OCI-LY7 (cell line): ENCODE data around the gene ARAP3.

ENCODE experiments used
- EZH2phosphoT487 ChIP-seq: fragments of 200-600 bp; sonication (generic); IDR thresholded peaks from 2 replicates; pipeline ENCODE4 v1.6.1; 2018; ENCODE audit warnings: low read depth, borderline replicate concordance, mild to moderate bottlenecking, mixed run types, antibody characterized with exemption, low read length, moderate library complexity, mixed read lengths
- TF ChIP-seq, protein P1 (sequence below): fragments of 200-600 bp; sonication (generic); conservative IDR thresholded peaks from 2 replicates; pipeline ENCODE4 v1.5.1; 2014; ENCODE audit warnings: mild to moderate bottlenecking, antibody characterized with exemption, low read length, moderate library complexity, mixed read lengths

DNA sequence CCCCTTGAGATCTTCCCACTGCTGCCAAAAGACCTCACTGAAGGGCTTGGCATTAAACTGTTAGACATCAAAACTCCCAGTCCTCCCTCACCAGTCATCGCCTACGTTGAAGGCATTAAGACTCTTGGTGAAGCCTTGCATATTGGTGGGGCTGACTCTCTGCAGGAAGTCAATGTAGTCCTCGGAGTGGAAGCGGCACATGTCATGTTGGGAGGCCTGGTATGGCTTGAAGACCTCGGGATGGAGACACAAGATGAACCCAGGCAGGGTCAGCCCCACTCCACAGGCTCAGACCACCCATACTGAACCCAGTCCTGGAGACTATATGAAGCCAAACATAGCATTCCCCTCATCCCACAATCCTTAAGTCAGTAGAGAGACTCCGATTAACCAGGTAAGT is 47.3 kb downstream of the ARAP3 start:
- TF ChIP-seq, protein P1, sequence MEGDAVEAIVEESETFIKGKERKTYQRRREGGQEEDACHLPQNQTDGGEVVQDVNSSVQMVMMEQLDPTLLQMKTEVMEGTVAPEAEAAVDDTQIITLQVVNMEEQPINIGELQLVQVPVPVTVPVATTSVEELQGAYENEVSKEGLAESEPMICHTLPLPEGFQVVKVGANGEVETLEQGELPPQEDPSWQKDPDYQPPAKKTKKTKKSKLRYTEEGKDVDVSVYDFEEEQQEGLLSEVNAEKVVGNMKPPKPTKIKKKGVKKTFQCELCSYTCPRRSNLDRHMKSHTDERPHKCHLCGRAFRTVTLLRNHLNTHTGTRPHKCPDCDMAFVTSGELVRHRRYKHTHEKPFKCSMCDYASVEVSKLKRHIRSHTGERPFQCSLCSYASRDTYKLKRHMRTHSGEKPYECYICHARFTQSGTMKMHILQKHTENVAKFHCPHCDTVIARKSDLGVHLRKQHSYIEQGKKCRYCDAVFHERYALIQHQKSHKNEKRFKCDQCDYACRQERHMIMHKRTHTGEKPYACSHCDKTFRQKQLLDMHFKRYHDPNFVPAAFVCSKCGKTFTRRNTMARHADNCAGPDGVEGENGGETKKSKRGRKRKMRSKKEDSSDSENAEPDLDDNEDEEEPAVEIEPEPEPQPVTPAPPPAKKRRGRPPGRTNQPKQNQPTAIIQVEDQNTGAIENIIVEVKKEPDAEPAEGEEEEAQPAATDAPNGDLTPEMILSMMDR, result no peak
- TF ChIP-seq EZH2phosphoT487, result no peak
